ENCODE data around the gene HDGFL2.

HDGFL2 gene

GRCh38 chr19:4473011-4473762 is 1.1 kb downstream of the HDGFL2 start:
- intact Hi-C loops (cut with micrococcal nuclease) = loop anchor here (5.0 kb wide), 2 partner anchors 71 to 226 kb away; partner anchors contain the start of genes CHAF1A, SH3GL1 and YJU2
- peak overlapping the region; percentile 64 for H3K27ac Mint-ChIP-seq

GRCh38 chr19:4473763-4474513 is 1.8 kb downstream of the HDGFL2 start:
- H3K36me3 Mint-ChIP-seq (ENCODE audit: low read depth) = peaks cover 41% of the 10 kb centered on the region
- H3K9me3 Mint-ChIP-seq = no peaks in the 10 kb centered on the region
- H3K27me3 Mint-ChIP-seq = no peaks in the 10 kb centered on the region
- H3K27ac Mint-ChIP-seq = peak overlapping the region; percentile 64
- intact Hi-C loops (cut with micrococcal nuclease) = loop anchor here (5.0 kb wide), 2 partner anchors 72 to 227 kb away; partner anchors contain the start of genes CHAF1A, SH3GL1 and YJU2
- peak overlapping the region; percentile 74 for H3K4me3 Mint-ChIP-seq
- H3K4me1 Mint-ChIP-seq (ENCODE audit: low read depth) = peaks cover 33% of the 10 kb centered on the region

More at GRCh38 chr19:4473011-4473762, 1.1 kb downstream of the HDGFL2 start:
- peaks cover 34% of the 10 kb centered on the region for H3K36me3 Mint-ChIP-seq (ENCODE audit: low read depth)
- H3K9me3 Mint-ChIP-seq = no peaks in the 10 kb centered on the region
- H3K27me3 Mint-ChIP-seq = no peaks in the 10 kb centered on the region
- H3K4me1 Mint-ChIP-seq (ENCODE audit: low read depth) = peaks cover 33% of the 10 kb centered on the region
- peak overlapping the region; percentile 74 for H3K4me3 Mint-ChIP-seq

- H3K27ac Mint-ChIP-seq = no peak overlapping the region
Observed at GRCh38 chr19:4474514-4475022, 2.5 kb downstream of the HDGFL2 start.

GRCh38 chr19:4477034-4477801 is 5.1 kb downstream of the HDGFL2 start:
- intact Hi-C loops (cut with micrococcal nuclease) = no loop called here
- Mint-ChIP-seq H3K27me3 (no peaks in the 10 kb centered on the region), H3K4me3 (no peak overlapping the region), H3K36me3 (ENCODE audit: low read depth) (peaks cover 73% of the 10 kb centered on the region), H3K27ac (no peak overlapping the region), H3K9me3 (no peaks in the 10 kb centered on the region), H3K4me1 (ENCODE audit: low read depth) (peaks cover 25% of the 10 kb centered on the region)

More at GRCh38 chr19:4474514-4475022, 2.5 kb downstream of the HDGFL2 start:
- Mint-ChIP-seq H3K27me3 (no peaks in the 10 kb centered on the region), H3K4me3 (peak overlapping the region; percentile 74), H3K4me1 (ENCODE audit: low read depth) (peaks cover 33% of the 10 kb centered on the region), H3K36me3 (ENCODE audit: low read depth) (peaks cover 48% of the 10 kb centered on the region), H3K9me3 (no peaks in the 10 kb centered on the region)
- intact Hi-C loops (cut with micrococcal nuclease) = loop anchor here (5.0 kb wide), 2 partner anchors 72 to 227 kb away; partner anchors contain the start of genes CHAF1A, SH3GL1 and YJU2

GRCh38 chr19:4482721-4483364 is 10.7 kb downstream of the HDGFL2 start:
- Mint-ChIP-seq H3K4me1 (ENCODE audit: low read depth) (no peaks in the 10 kb centered on the region), H3K27me3 (no peaks in the 10 kb centered on the region), H3K9me3 (no peaks in the 10 kb centered on the region), H3K27ac (no peak overlapping the region), H3K4me3 (no peak overlapping the region), H3K36me3 (ENCODE audit: low read depth) (peaks cover 90% of the 10 kb centered on the region)
- intact Hi-C loops (cut with micrococcal nuclease) = no loop called here

- intact Hi-C loops (cut with micrococcal nuclease) = no loop called here
- H3K27ac Mint-ChIP-seq = no peak overlapping the region
- H3K9me3 Mint-ChIP-seq = no peaks in the 10 kb centered on the region
- H3K4me3 Mint-ChIP-seq = no peak overlapping the region
- peaks cover 85% of the 10 kb centered on the region for H3K36me3 Mint-ChIP-seq (ENCODE audit: low read depth)
- H3K27me3 Mint-ChIP-seq = no peaks in the 10 kb centered on the region
- H3K4me1 Mint-ChIP-seq (ENCODE audit: low read depth) = no peaks in the 10 kb centered on the region
Observed at GRCh38 chr19:4483385-4483784, 11.3 kb downstream of the HDGFL2 start.

GRCh38 chr19:4487572-4487971 is 15.5 kb downstream of the HDGFL2 start:
- Mint-ChIP-seq H3K27me3 (no peaks in the 10 kb centered on the region), H3K27ac (no peak overlapping the region), H3K36me3 (ENCODE audit: low read depth) (peaks cover 44% of the 10 kb centered on the region), H3K4me3 (no peak overlapping the region), H3K4me1 (ENCODE audit: low read depth) (no peaks in the 10 kb centered on the region), H3K9me3 (no peaks in the 10 kb centered on the region)
- intact Hi-C loops (cut with micrococcal nuclease) = no loop called here

GRCh38 chr19:4488496-4488895 is 16.4 kb downstream of the HDGFL2 start:
- intact Hi-C loops (cut with micrococcal nuclease) = no loop called here

GRCh38 chr19:4491446-4491845 is 19.3 kb downstream of the HDGFL2 start:
- intact Hi-C loops (cut with micrococcal nuclease) = no loop called here
- peaks cover 12% of the 10 kb centered on the region for H3K36me3 Mint-ChIP-seq (ENCODE audit: low read depth)
- H3K4me1 Mint-ChIP-seq (ENCODE audit: low read depth) = no peaks in the 10 kb centered on the region
- no peak overlapping the region for H3K4me3 Mint-ChIP-seq
- H3K9me3 Mint-ChIP-seq = no peaks in the 10 kb centered on the region
- H3K27ac Mint-ChIP-seq = no peak overlapping the region
- H3K27me3 Mint-ChIP-seq = no peaks in the 10 kb centered on the region

More at GRCh38 chr19:4488496-4488895, 16.4 kb downstream of the HDGFL2 start:
- Mint-ChIP-seq H3K9me3 (no peaks in the 10 kb centered on the region), H3K27ac (no peak overlapping the region), H3K36me3 (ENCODE audit: low read depth) (peaks cover 35% of the 10 kb centered on the region), H3K4me3 (no peak overlapping the region), H3K27me3 (no peaks in the 10 kb centered on the region), H3K4me1 (ENCODE audit: low read depth) (no peaks in the 10 kb centered on the region)

- intact Hi-C loops (cut with micrococcal nuclease) = no loop called here
- Mint-ChIP-seq H3K4me1 (ENCODE audit: low read depth) (no peaks in the 10 kb centered on the region), H3K9me3 (no peaks in the 10 kb centered on the region), H3K27ac (no peak overlapping the region), H3K4me3 (no peak overlapping the region), H3K36me3 (ENCODE audit: low read depth) (peaks cover under 1% of the 10 kb centered on the region), H3K27me3 (no peaks in the 10 kb centered on the region)
Observed at GRCh38 chr19:4492337-4493103, 20.4 kb downstream of the HDGFL2 start.

GRCh38 chr19:4493104-4493928 is 21.2 kb downstream of the HDGFL2 start:
- no peak overlapping the region for H3K4me3 Mint-ChIP-seq
- intact Hi-C loops (cut with micrococcal nuclease) = no loop called here
- no peaks in the 10 kb centered on the region for H3K4me1 Mint-ChIP-seq (ENCODE audit: low read depth)
- no peaks in the 10 kb centered on the region for H3K9me3 Mint-ChIP-seq
- no peaks in the 10 kb centered on the region for H3K36me3 Mint-ChIP-seq (ENCODE audit: low read depth)
- no peaks in the 10 kb centered on the region for H3K27me3 Mint-ChIP-seq
- H3K27ac Mint-ChIP-seq = no peak overlapping the region

Measured in dendritic cell treated with granulocyte-macrophage colony-stimulating factor and Interleukin-4, amounts not matched to agents 40 ng/mL and 50 ng/mL, for 4 days (primary cell).